Activated CD4-positive, alpha-beta T cell treated with anti-CD3 and anti-CD28 coated beads for 24 hours (primary cell): Measurements from ENCODE around the gene CENPT.

Experiments
- DNase-seq, 2 donors: peaks; one replicate each; pipeline ENCODE4 v3.0.0-alpha.2; 2020; ENCODE audit warnings: low read depth in 2 of 2

CENPT gene

DNA sequence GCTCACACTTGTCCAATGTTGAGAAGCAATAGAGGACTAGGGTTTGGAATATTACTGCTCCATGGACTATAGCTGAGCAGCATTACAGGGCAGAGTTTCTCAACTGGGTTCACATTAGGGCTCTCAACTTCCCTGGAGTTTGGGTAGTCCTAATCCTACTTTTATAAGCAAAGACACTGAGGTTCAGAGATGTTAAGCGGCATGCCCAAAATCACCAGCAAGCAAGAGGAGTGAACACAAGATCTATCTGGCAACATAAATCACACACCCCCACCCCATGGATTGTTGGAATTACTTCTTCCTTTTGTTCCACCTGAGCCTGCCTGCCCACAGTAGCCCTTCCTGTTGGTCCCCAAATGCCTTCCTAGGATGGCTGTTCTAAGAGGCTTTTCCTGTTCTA is 35.6 kb downstream of the CENPT start:
- DNase-seq = no peak

DNA sequence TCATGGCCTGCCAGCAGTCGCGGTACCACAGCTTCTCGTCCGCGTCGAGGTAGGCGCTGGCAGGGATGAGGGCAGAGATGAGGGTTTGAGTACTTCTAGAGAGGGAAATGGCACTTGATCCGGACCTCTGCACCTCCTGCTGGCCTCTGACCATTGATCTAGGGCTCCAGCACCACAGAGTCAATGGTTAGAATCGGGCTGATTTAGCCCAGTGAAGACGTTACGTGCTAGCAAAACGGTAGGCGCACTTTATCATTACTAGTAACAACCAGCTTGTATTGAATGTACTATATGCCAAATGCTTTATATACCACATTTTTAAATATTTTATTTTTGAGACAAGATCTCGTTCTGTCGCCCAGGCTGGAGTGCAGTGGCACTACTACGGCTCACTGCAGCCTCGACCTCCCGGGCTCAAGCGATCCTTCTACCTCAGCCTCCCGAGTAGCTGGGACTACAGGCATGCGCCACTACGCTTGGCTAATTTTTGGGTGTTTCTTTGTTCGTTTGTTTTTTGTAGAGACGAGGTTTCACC is 40.3 kb downstream of the CENPT start:
- DNase-seq = no peak

DNA sequence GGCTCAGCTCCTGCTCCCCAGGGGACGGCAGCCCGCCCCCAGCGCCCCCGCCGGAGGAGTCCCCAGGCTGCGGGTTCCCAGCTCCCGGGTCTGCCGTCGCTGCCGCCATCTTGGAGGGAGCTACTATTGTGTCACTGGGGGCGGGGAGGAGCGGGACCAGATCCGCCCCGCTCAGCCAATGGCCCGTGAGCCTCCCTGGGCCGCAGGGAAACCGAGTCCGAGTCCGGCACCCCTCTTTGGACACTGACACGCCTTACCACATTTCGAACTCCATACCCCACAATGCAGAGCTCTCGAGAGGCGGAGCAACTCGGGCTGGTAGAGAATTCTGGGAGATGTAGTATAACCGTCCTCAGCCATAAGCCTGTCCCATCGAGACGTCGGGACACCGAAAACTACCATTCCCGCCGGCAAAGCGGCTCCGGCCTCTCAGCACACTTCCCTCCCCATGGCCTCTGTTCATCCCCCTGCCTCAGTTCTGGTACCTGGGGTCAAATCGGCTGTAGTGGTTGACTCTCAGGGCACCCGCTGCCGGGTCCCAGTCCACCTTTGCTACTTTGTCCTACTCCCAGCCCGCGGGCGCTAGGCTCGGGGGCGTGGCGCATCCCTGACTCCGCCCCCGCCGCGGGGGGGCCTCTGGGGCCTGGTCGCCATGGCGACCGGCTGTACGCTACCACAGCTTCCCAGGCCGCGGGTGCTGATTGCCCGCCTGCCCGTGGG is 40.9 kb downstream of the CENPT start, which contains the start of the genes RANBP10 and TSNAXIP1:
Gene RANBP10 (minus strand): TSS at position 133 of the 720 bp plus-strand sequence. CDS start 24 bp downstream, at position 109.
Gene TSNAXIP1 (plus strand): TSS at position 462 of the 720 bp plus-strand sequence. CDS start 261 bp downstream, outside the sequence.
- peak; percentile 92 to 93 for DNase-seq

DNA sequence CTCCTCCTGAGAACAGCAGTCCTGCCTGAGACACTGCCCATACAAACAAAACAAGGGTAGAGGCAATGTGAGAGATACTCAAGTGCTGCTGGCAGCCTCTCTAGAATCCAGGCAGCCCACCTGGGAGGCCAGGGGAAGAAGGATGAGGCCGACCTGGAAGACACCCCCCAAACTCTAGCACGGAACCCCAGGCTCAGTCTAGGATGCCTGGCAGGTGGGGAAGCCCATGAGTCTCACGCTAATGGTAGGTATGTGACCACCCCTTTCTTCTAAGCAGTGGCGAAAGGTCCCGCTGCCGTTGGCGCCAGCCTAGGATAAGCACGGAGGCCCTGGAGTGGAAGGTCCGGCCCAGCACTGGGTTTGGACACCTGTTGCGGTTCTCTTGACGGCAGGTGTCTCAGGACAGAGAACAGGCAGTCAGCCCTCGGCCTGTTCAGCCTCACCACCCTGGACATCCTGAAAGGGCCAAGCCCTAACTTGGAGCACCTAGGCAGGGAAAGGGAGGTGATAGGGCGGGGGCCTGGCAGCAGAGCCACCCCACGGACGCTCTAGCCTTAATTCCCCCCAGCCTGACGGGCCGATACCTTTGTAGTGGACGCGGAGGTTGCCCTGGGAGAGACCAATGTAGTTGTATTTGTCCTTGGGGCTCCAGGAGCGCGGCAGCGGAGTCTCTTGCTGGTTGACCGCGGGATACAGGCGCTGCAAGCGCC is 41.6 kb downstream of the CENPT start:
- no peak for DNase-seq

DNA sequence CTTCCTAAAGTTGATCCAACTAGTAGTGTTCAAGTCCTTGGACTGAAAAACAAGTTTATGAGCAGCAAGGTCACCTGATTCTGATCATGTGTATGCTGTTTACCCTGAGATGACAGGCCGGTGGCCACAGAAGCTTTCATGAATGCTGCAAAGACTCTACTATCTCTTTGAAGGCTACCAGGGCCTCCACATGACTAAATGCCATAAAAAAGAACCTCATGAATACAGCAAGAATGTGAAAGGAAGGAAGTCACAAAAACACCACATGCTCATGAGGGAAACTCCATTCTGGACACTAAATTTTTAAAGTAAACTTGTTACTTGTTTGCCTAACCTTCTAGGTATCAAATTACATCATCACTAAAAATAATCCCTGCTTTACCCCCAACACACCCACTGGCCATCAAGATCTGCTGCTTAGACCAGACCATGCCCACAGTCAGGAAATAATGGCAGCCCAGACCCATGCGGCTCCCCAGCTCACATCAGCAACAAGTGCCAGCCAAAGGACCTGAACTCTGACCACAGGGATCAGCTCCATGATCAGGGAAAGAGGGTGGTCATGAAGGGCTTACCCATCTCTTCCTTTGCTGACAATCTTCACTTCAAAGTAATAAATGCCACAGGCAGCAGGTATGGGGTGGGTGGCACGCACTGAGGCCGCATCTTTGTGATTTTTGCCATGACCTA is 42.5 kb downstream of the CENPT start:
- DNase-seq = no peak

DNA sequence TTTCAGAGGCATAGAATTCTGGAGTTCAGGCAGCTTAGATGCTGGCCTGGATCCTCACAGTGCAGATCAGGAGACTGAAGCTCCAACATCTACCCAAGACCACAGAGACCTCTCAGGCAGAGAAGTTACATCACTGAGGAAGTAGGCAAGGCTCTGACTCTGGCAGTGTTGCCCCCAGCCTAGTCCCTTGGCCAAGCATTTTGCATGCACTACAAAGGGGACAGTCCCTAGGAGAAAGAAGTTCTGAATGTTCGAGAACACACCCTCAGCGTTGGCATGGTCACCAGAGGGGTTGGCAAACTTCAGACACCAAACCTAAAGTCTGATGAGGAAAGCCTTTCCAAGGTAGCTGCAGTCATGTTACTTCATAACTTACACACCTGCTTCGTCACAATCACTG is 43.6 kb downstream of the CENPT start:
- DNase-seq = no peak

DNA sequence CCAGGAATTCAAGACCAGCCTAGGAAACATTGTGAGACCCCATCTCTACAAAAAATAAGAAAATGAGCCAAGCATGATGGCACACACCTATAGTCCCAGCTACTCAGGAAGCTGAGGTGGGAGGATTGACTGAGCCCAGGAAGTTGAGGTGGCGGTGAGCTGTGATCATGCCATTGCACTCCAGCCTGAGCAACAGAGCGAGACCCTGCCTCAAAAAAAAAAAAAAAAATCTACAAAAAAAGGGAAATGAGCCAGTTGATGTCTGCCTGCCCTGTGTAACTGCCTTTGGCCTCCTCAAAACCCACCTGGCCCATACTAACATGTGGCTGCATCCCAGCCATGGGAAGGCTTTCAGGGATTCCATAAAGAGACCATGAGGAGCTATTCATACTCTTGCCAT is 45.6 kb downstream of the CENPT start:
- no peak for DNase-seq

DNA sequence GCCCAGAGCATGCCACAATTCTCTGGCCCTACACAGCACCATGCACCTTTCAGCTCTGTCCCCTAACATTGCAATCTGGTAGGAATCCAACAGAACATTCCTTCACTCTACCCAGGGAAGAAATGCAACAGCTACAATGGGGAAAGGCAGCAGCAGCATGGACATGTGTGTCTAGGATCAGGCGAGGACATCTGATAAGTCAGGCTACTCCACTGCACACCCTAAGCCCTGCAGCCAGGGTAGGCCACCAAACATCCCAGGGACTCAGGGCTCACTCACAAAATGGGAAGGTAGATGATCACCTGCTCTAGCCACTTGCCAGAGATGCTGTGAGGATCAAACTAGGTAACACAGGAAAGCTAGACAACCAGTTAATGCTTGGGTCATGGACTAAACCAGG is 46.3 kb downstream of the CENPT start:
- no peak for DNase-seq

DNA sequence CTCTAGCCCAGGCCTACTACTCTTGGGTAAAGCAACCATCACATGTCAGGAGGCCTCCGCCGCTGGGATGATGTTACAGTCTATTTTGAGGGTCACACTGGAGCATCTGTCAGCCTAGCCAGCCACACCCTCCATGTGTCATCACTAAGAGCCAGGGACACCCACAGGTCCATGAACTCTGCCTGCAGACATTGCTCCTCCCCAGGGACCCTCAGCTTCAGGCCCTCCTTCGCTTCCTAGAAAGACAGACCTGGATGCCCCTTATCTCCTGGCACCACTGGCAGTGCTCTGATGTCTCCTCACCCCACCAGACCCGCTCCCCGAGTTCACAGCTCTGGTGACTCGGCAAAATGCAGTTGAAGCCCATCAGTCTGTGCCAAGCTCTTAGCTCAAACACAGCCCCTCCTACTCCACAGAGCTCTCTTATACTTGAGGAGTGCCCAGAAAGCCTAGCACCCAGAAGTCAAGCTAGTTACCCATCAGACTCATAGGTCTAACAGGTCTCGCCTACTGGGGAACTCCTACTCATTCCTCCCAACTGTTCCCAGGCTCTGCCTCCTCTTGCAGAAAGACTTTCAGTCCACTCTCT is 47.1 kb downstream of the CENPT start:
- DNase-seq = no peak

DNA sequence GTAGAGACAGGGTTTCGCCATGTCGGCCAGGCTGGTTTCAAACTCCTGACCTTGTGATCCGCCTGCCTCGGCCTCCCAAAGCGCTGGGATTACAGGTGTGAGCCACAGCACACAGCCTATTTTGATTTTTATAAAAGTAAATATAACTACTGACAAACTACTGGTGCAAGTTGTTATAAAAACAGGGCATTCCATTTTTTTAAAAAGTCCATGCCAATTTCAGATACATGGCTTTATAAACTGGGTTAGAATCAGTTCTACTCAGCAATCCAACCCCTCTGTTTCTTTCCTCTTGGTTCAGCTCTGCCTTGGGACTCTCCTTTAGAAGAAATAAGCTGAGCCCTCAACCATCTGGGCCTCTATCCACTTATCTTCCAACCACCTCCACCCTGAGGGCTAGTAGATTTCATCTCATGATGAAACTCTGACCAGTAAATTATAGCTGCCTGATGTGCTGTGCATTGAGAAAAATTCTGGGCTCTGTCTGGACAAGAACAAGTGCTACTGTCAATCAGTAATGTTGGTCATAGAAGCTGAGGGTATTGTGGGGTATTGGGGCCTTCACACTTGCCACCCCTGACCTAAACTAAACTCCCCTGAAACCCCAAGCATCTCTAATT is 51.3 kb downstream of the CENPT start:
- DNase-seq = no peak

DNA sequence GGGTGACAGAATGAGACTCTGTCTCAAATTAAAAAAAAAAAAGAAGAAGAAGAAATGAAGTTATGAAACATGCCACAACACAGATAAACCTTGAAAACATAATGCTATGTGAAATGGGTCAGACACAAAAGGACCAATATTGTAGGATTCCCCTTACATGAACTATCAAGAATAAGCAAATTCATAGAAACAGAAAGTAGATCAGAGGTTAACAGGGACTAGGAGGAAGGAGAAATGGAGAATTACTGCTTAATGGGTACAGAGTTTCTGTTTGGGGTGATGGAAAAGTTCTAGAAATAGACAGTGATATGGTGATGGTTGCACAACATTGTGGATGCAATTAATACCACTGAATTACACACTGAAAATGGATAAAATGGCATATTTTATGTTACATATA is 57.4 kb downstream of the CENPT start:
- no peak for DNase-seq

DNA sequence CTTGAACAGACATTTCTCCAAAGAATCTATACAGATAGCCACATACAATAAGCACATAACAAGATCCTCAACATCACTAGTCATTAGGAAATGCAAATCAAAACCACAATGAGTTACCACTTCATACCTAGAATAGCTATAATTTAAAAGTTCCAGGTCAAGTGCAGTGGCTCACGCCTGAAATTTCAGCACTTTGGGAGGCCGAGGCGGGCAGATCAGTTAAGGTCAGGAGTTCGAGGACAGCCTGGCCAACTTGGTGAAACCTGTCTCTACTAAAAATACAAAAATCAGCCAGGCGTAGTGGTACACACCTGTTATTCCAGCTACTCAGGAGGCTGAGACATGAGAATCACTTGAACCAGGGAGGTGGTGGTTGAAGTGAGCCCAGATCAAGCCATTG is 61.0 kb downstream of the CENPT start:
- no peak for DNase-seq

DNA sequence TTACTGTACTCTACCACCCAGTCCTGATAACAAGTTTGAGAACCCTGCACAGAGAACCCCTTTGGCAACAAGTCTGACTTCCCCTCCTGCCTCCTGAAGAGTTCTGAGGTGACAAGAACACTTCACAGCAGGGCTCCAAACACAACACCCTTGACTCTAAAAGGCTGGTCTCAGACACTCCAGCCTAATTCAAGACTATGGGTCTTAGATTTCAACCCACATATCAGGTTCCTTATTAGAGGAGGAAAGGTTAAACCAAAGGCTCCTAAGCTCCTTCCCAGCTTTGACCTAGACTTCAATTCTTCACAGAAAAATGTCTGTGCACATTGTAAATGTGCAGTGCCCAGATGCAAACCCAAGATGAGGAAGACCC is 64.2 kb downstream of the CENPT start:
- DNase-seq = no peak

DNA sequence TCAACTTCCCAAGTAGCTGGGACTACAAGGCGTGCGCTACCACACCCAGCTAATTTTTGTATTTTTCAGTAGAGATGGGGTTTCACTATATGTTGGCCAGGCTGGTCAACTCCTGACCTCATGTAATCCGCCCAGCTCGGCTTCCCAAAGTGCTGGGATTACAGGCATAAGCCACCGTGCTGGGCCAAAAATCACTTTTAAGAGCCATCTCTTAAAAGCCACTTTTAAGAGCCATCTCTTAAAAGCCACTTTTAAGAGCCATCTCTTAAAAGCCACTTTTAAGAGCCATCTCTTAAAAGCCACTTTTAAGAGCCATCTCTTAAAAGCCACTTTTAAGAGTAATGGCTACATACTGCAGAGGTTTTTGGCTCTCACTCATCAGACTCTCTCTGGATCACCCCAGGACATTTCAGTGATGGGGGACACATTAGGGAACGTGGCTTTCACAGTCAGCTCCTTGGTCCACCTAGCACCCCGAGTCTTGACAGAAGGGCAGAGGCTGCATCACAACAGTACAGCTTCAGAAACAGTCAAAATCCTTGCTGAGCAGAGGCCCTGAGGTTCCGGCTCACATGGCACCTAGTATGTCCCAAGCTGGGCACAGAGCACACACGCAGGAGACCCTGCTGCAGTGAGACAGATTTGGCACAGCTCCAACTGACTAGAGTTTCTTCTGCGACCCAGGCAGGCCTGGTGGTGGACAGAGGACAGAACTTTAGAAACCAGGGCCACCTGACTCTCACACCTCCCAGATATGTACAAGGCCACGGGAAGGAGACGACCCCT is 64.7 kb downstream of the CENPT start:
- no peak for DNase-seq

DNA sequence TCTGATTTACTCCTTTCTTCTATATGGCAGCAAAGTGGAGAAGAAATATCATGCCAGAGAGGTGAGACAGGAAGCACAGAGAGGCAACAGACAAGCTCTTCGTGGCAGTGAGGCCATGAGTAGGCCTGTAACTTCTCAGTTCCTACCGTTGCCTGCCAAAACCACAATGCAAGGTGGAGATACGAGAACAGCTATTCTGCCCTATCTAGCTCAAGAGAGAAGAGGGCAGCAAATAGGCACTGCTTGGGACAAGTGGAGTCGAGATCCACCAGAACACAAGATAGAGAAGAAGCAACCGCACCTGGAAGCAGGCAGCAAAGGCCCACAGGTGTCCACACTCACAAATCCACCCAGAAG is 66.0 kb downstream of the CENPT start:
- no peak for DNase-seq

DNA sequence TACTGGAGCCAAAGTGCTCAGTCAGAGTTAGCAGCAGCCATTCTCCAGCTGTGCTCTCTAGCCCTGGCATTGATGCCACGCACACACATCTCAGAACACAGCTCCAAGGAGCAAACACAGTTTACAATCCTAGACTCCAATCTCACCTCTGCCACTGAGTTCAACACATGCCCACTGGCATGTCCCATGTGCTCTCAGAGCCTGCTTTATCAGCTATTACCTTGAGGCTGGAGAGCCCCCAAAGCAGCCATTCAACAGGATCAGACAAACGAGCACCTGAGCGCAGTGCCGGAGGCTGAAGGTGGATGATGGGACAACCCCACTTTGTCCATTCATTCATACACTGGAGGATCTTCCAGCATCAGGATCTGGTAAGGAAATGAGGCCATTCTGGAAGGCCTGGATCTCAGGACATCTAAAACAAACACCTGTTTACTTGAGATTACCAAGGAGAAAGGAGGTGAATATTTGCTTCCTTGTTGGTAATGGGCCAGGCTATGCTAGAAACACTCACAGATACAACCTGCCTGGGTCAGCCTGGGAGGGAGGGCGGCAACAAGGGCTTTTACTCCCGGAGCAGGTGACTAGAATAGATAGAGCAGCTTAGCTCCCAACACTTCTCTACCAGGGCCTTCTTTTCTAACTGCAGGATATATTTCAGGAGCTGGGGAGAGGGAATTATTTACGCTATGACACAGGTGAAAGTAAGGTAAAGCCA is 66.5 kb downstream of the CENPT start:
- DNase-seq = no peak

DNA sequence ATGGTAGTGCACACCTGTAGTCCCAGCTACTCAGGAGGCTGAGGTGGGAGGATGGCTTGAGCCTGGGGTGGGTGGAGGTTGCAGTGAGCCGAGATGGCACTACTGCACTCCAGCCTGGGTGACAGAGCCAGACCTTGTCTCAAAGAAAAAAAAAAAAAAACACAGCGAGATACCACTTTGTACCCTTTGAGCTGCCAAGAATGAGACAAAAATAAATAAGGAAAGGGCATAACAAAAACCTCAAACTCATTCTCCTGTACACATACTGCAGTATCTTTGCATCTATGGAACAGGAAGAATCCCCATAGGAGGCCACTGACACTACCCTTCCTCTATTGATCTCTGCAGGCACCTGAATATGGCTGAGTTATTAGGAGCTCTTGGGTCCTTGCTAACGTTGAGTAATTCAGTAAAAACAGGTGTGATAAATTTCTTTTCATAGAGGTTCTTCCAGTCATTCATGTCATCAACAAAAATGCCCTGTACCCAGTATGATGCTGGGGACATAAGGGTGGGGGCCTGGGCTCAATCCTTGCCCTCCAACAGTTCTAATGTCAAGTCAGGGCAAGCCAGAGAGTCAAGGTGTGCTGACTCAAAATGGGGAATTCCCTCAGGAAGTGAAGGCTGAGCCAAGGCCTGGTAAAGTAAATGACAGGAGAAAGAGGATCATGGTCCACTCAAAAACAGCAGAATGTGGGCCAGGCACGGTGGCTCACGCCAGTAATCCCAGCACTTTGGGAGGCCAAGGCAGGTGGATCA is 68.1 kb downstream of the CENPT start:
- DNase-seq = no peak
